OCI-LY7 (cell line): Measurements from ENCODE around the gene NEURL4.

Source experiments
- CTCF ChIP-seq: fragments of 200-600 bp; sonication (generic); conservative IDR thresholded peaks from 2 replicates; pipeline ENCODE4 v1.5.1; 2014; ENCODE audit warnings: mild to moderate bottlenecking, antibody characterized with exemption, low read length, moderate library complexity, mixed read lengths
- EZH2phosphoT487 ChIP-seq: fragments of 200-600 bp; sonication (generic); IDR thresholded peaks from 2 replicates; pipeline ENCODE4 v1.6.1; 2018; ENCODE audit warnings: low read depth, borderline replicate concordance, mild to moderate bottlenecking, mixed run types, antibody characterized with exemption, low read length, moderate library complexity, mixed read lengths

GRCh38 chr17:7294614-7295153, 34.5 kb downstream of the NEURL4 start, which contains the start of gene YBX2:
- TF ChIP-seq CTCF (no peak), EZH2phosphoT487 (no peak)
